H1 (cell line): ENCODE measurements around the gene SCN1B.

Experiments
- CTCF ChIP-seq, 3 experiments: IDR thresholded peaks; 1 replicate in 2 of 3; 2 replicates in 1 of 3; pipeline versions ENCODE4 v1.5.1 to v1.6.1; 2011; ENCODE audit warnings: low read length in 3 of 3, mild to moderate bottlenecking in 3 of 3, inconsistent platforms in 2 of 3, low read depth in 1 of 3, moderate library complexity in 1 of 3; ENCODE audit not compliant: insufficient read depth in 1 of 3; ENCODE audit errors: control extremely low read depth in 1 of 3
- JUN ChIP-seq: IDR thresholded peaks from 2 replicates; pipeline ENCODE4 v1.6.1; 2011; ENCODE audit warnings: low read depth, mild to moderate bottlenecking, improper control_type of control experiment, low read length
- NRF1 ChIP-seq: IDR thresholded peaks from 2 replicates; pipeline ENCODE4 v1.6.1; 2011; ENCODE audit warnings: mild to moderate bottlenecking, low read depth, low read length, improper control_type of control experiment
- POLR2A ChIP-seq, 2 experiments: IDR thresholded peaks; 1 replicate in 1 of 2; 2 replicates in 1 of 2; pipeline ENCODE4 v1.6.1; 2011; ENCODE audit warnings: low read depth in 2 of 2, low read length in 2 of 2, mild to moderate bottlenecking in 2 of 2; ENCODE audit errors: control extremely low read depth in 1 of 2
- POLR2AphosphoS5 ChIP-seq: IDR thresholded peaks from 2 replicates; pipeline ENCODE4 v1.6.1; 2011; ENCODE audit warnings: low read depth, low read length
- RFX5 ChIP-seq: IDR thresholded peaks from 2 replicates; pipeline ENCODE4 v1.6.1; 2011; ENCODE audit warnings: low read depth, low read length, improper control_type of control experiment, borderline replicate concordance
- RXRA ChIP-seq: IDR thresholded peaks from 2 replicates; pipeline ENCODE4 v1.6.1; 2011; ENCODE audit warnings: low read depth, mild to moderate bottlenecking, low read length, moderate library complexity; ENCODE audit not compliant: insufficient read depth

DNA sequence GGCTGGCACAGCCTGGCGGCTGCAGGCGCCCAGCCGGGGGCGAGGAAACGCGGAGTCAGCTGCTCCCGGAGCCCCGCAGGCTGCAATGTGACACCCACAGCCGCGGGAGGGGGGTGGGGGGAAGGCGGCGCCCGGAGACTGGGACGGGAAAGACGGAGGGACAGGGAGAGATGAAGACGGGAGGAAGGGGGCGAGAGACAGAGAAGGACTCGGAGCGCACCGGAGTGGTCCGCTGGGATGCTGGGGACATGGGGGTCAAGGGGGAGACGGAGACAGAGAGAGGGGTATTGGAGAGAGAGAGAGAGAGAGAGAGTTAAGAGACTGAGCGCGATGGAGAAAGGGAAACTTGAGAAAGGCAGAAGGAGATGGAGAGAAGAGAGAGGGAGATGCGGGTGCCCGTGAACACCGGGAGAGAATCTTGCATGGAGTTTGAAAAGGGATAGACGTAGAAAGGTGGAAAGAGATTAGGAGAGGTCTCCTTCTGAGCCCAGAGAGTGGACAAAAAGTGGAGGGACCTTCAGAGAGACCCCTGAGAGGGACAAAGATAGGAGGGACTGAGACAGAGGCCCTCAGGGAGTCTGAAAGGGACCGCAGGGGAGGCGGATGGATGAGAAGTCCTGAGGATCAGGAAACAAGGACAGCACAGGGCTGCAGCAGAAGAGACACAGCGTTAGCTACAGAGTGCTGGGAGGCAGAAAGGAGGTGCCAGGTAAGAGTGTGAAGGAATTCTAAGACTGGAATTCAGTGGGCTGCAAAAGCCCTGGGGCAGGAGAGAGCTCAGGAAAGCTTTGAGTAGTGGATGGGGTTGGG, 1.0 kb downstream of the SCN1B start:
- TF ChIP-seq RXRA (no peak), CTCF (IDR thresholded peaks at IDR 0.05; ENCODE audit: control extremely low read depth in 1 of 3, insufficient read depth in 1 of 3, low read depth in 1 of 3, low read length in 3 of 3) (no peak), RFX5 (no peak), POLR2AphosphoS5 (no peak), JUN (no peak), NRF1 (no peak), POLR2A (IDR thresholded peaks at IDR 0.05; ENCODE audit: control extremely low read depth in 1 of 2, low read depth in 2 of 2, low read length in 2 of 2) (no peak)
